DND-41 (cell line): ENCODE data around the gene HDAC4.

Source experiments
- ATAC-seq: fragments of 200-7000 bp; cut with Tn5 transposase; 3 replicates; pipeline ENCODE4 v1.9.1; 2021; ENCODE audit warnings: low read depth; ENCODE audit not compliant: insufficient read depth
- DNase-seq: peaks from one replicate; pipeline ENCODE4 v3.0.0-alpha.2; 2020
- H2AFZ ChIP-seq: 2 replicates; pipeline ENCODE4 v1.6.0; 2012; ENCODE audit warnings: low read depth, low read length
- H3K27ac ChIP-seq: 2 replicates; pipeline ENCODE4 v1.5.1; 2012; ENCODE audit warnings: low read length, inconsistent platforms
- H3K27me3 ChIP-seq: fragments of 200-600 bp; sonication (generic); 2 replicates; pipeline ENCODE4 v1.6.0; 2012; ENCODE audit warnings: low read length, mild to moderate bottlenecking, inconsistent platforms; ENCODE audit not compliant: insufficient read depth, poor library complexity
- H3K36me3 ChIP-seq: 2 replicates; pipeline ENCODE4 v1.5.1; 2012; ENCODE audit warnings: low read length, inconsistent platforms; ENCODE audit not compliant: insufficient read depth
- H3K4me1 ChIP-seq: 2 replicates; pipeline ENCODE4 v1.5.1; 2012; ENCODE audit warnings: mild to moderate bottlenecking, low read length; ENCODE audit not compliant: insufficient read depth
- H3K4me2 ChIP-seq: 2 replicates; pipeline ENCODE4 v1.6.0; 2012; ENCODE audit warnings: mild to moderate bottlenecking, moderate library complexity, low read length, inconsistent platforms; ENCODE audit not compliant: insufficient read depth
- H3K4me3 ChIP-seq, 2 experiments: fragments of 200-600 bp in 1 of 2; shearing (Covaris generic) in 1 of 2; 2 replicates each; pipeline ENCODE4 v1.5.1; 2012 to 2016; ENCODE audit warnings: inconsistent platforms in 2 of 2, low read length in 2 of 2, mild to moderate bottlenecking in 2 of 2, low read depth in 1 of 2, moderate library complexity in 1 of 2
- H3K79me2 ChIP-seq: 2 replicates; pipeline ENCODE4 v1.6.0; 2012; ENCODE audit warnings: low read length, inconsistent platforms; ENCODE audit not compliant: insufficient read depth
- H3K9ac ChIP-seq: 2 replicates; pipeline ENCODE4 v1.6.0; 2012; ENCODE audit warnings: low read depth, mild to moderate bottlenecking, inconsistent platforms, low read length, moderate library complexity
- H3K9me3 ChIP-seq: 2 replicates; pipeline ENCODE4 v1.5.1; 2012; ENCODE audit warnings: low read length, moderate library complexity, mild to moderate bottlenecking, inconsistent platforms; ENCODE audit not compliant: insufficient read depth, severe bottlenecking
- H4K20me1 ChIP-seq: 2 replicates; pipeline ENCODE4 v1.6.0; 2012; ENCODE audit warnings: low read length; ENCODE audit not compliant: insufficient read depth
- EZH2 ChIP-seq: IDR thresholded peaks from 3 replicates; pipeline ENCODE4 v1.6.1; 2012; ENCODE audit warnings: borderline replicate concordance, low read depth, mild to moderate bottlenecking, moderate library complexity, low read length, inconsistent platforms; ENCODE audit not compliant: severe bottlenecking
- TF ChIP-seq, protein P1 (sequence below): IDR thresholded peaks from 2 replicates; pipeline ENCODE4 v1.5.1; 2012; ENCODE audit warnings: borderline replicate concordance, low read length, moderate library complexity, mild to moderate bottlenecking; ENCODE audit not compliant: poor library complexity, severe bottlenecking; ENCODE audit errors: extremely low read depth

HDAC4 gene

GRCh38 chr2:239223310-239224198 lies 177.3 kb downstream of the HDAC4 start:
- Histone ChIP-seq H4K20me1 (peaks cover 90% of the 10 kb centered on the region), H3K27me3 (no peaks in the 10 kb centered on the region), H3K4me2 (no peak overlapping the region), H3K27ac (no peak overlapping the region), H3K4me1 (peaks cover 39% of the 10 kb centered on the region), H3K79me2 (peaks cover 94% of the 10 kb centered on the region), H2AFZ (no peak overlapping the region), H3K36me3 (peaks cover 63% of the 10 kb centered on the region), H3K9ac (no peak overlapping the region), H3K4me3 (no peak overlapping the region), H3K9me3 (peaks cover 4% of the 10 kb centered on the region)
- ATAC-seq (no peak; the same call in 2 of the 3 replicates), DNase-seq (no peak)
- TF ChIP-seq, protein P1, sequence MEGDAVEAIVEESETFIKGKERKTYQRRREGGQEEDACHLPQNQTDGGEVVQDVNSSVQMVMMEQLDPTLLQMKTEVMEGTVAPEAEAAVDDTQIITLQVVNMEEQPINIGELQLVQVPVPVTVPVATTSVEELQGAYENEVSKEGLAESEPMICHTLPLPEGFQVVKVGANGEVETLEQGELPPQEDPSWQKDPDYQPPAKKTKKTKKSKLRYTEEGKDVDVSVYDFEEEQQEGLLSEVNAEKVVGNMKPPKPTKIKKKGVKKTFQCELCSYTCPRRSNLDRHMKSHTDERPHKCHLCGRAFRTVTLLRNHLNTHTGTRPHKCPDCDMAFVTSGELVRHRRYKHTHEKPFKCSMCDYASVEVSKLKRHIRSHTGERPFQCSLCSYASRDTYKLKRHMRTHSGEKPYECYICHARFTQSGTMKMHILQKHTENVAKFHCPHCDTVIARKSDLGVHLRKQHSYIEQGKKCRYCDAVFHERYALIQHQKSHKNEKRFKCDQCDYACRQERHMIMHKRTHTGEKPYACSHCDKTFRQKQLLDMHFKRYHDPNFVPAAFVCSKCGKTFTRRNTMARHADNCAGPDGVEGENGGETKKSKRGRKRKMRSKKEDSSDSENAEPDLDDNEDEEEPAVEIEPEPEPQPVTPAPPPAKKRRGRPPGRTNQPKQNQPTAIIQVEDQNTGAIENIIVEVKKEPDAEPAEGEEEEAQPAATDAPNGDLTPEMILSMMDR = no peak
- TF ChIP-seq EZH2 = no peak

DNA sequence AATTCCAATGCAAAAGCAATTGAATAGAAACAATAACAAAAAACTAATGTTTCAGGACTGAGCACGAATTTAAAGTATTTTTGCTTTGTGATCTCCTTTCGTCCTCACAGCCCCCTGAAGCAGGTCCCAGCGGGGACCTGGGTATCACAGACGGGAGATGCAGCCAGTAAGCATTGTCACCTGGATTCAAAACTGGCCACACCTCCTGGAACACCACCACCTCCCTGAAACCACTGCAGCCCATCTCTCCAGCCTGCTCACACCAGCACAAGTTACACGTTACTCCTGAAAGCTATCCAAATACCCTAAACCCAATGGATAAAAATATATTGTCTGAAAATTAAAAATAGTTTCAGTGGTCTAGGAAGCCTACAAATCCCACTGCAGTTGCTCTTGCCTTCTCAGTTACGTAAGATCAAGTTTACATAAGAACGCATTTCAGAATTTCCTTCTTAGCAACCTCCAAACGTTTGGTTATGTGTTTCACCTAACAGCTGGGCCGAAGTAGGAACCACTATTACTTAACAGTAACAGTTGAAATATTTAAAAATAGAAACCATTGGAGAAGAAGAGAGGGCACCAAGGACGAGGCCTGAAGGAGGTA lies 178.0 kb downstream of the HDAC4 start:
- peaks cover 4% of the 10 kb centered on the region for H3K9me3 ChIP-seq
- peaks cover 90% of the 10 kb centered on the region for H3K79me2 ChIP-seq
- DNase-seq = no peak
- peaks cover 84% of the 10 kb centered on the region for H4K20me1 ChIP-seq
- no peaks in the 10 kb centered on the region for H3K27me3 ChIP-seq
- no peak overlapping the region; the same call in 1 of the 2 replicates for H3K27ac ChIP-seq
- H3K4me1 ChIP-seq = peaks cover 39% of the 10 kb centered on the region
- no peak overlapping the region for H3K4me2 ChIP-seq
- H3K4me3 ChIP-seq = no peak overlapping the region
- ATAC-seq = no peak
- H3K36me3 ChIP-seq = peaks cover 56% of the 10 kb centered on the region
- H2AFZ ChIP-seq = no peak overlapping the region
- TF ChIP-seq, protein P1 = no peak
- TF ChIP-seq EZH2 = no peak
- no peak overlapping the region for H3K9ac ChIP-seq

DNA sequence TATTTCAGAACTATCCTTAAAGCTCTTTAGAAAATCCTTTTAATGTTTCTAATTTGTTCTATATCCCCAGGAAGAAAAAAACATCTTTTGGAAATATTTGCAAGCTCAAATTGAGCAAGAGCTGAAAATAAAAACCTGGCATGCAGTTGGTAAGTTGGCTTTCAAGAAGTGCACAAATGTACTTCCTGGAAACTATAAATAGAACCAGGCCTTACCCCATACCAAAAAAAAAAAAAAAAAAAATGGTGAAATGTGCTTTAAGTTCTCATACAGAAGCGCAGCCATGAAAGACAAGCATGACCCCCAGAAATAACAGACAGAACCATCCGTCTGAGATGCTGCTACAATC lies 178.5 kb downstream of the HDAC4 start:
- DNase-seq = no peak
- H4K20me1 ChIP-seq = peaks cover 84% of the 10 kb centered on the region
- no peak overlapping the region for H3K4me3 ChIP-seq
- peaks cover 4% of the 10 kb centered on the region for H3K9me3 ChIP-seq
- no peak overlapping the region for H2AFZ ChIP-seq
- no peak for ATAC-seq
- TF ChIP-seq EZH2 = no peak
- TF ChIP-seq, protein P1 = no peak
- H3K79me2 ChIP-seq = peaks cover 90% of the 10 kb centered on the region
- H3K27me3 ChIP-seq = no peaks in the 10 kb centered on the region
- no peak overlapping the region; the same call in 1 of the 2 replicates for H3K27ac ChIP-seq
- H3K9ac ChIP-seq = no peak overlapping the region
- H3K4me2 ChIP-seq = no peak overlapping the region
- H3K4me1 ChIP-seq = peaks cover 42% of the 10 kb centered on the region
- peaks cover 50% of the 10 kb centered on the region for H3K36me3 ChIP-seq
